GM23338 (cell line): ENCODE data around the gene GABRQ. TPM values are rescaled to one million over a fixed set of nuclear protein-coding genes. Genes with fewer than 3 reads are reported as not detected.

Source experiments
- ATAC-seq: fragments of 200-7000 bp; cut with Tn5 transposase; 3 replicates; pipeline ENCODE4 v1.9.1; 2020
- DNase-seq: peaks from one replicate; pipeline ENCODE4 v3.0.0-alpha.2; 2015; ENCODE audit warnings: low spot score
- H2AFZ ChIP-seq: fragments of 200-600 bp; sonication (generic); 2 replicates; pipeline ENCODE4 v1.8.0; 2016; ENCODE audit warnings: antibody characterized with exemption, mild to moderate bottlenecking, moderate library complexity
- H3F3A ChIP-seq: fragments of 200-600 bp; sonication (generic); replicated peaks from 2 replicates; pipeline ENCODE4 v1.8.0; 2017; ENCODE audit warnings: antibody characterized with exemption, mixed run types, low read depth
- H3K27ac ChIP-seq: fragments of 200-600 bp; sonication (generic); 2 replicates; pipeline ENCODE4 v1.6.1; 2016; ENCODE audit warnings: low read depth
- H3K27me3 ChIP-seq: fragments of 200-600 bp; sonication (generic); 2 replicates; pipeline ENCODE4 v1.8.0; 2016; ENCODE audit warnings: mild to moderate bottlenecking, mixed run types, moderate library complexity; ENCODE audit not compliant: insufficient read depth
- H3K36me3 ChIP-seq: fragments of 200-600 bp; sonication (generic); 2 replicates; pipeline ENCODE4 v1.8.0; 2016; ENCODE audit warnings: mild to moderate bottlenecking; ENCODE audit not compliant: insufficient read depth
- H3K4me1 ChIP-seq: fragments of 200-600 bp; sonication (generic); 2 replicates; pipeline ENCODE4 v1.8.0; 2016; ENCODE audit warnings: mild to moderate bottlenecking, moderate library complexity; ENCODE audit not compliant: insufficient read depth
- H3K4me2 ChIP-seq: fragments of 200-600 bp; sonication (generic); 2 replicates; pipeline ENCODE4 v1.7.1; 2017; ENCODE audit warnings: mixed run types
- H3K4me3 ChIP-seq: fragments of 200-600 bp; sonication (generic); 2 replicates; pipeline ENCODE4 v1.6.1; 2016; ENCODE audit warnings: mixed run types
- H3K79me2 ChIP-seq: fragments of 200-600 bp; sonication (generic); replicated peaks from 2 replicates; pipeline ENCODE4 v1.8.0; 2017; ENCODE audit warnings: mild to moderate bottlenecking; ENCODE audit not compliant: insufficient read depth
- H3K9me2 ChIP-seq: fragments of 200-600 bp; sonication (generic); 2 replicates; pipeline ENCODE4 v1.8.0; 2017; ENCODE audit not compliant: insufficient read depth
- H4K20me1 ChIP-seq: fragments of 200-600 bp; sonication (generic); replicated peaks from 2 replicates; pipeline ENCODE4 v1.8.0; 2017; ENCODE audit warnings: mild to moderate bottlenecking; ENCODE audit not compliant: insufficient read depth
- H3K27ac Mint-ChIP-seq: 2 replicates; pipeline ENCODE4 v1.8.0; 2020; ENCODE audit warnings: inconsistent platforms, mild to moderate bottlenecking, moderate library complexity, mixed read lengths
- H3K27me3 Mint-ChIP-seq: 3 replicates; pipeline ENCODE4 v1.8.0; 2022; ENCODE audit warnings: low read depth, mild to moderate bottlenecking, moderate library complexity, mixed read lengths, inconsistent platforms; ENCODE audit not compliant: insufficient read depth, poor library complexity
- H3K36me3 Mint-ChIP-seq: 3 replicates; pipeline ENCODE4 v1.8.0; 2021; ENCODE audit warnings: low read depth, mild to moderate bottlenecking, inconsistent platforms, moderate library complexity, mixed read lengths
- H3K4me1 Mint-ChIP-seq: 3 replicates; pipeline ENCODE4 v1.8.0; 2020; ENCODE audit warnings: mild to moderate bottlenecking, inconsistent platforms, mixed read lengths
- H3K4me3 Mint-ChIP-seq: 3 replicates; pipeline ENCODE4 v1.8.0; 2021; ENCODE audit warnings: moderate library complexity, mild to moderate bottlenecking, inconsistent platforms, mixed read lengths
- H3K9me3 Mint-ChIP-seq: 3 replicates; pipeline ENCODE4 v1.8.0; 2020; ENCODE audit warnings: moderate library complexity, mild to moderate bottlenecking, inconsistent platforms, mixed read lengths
- CREB1 ChIP-seq: fragments of 250-450 bp; sonication (Bioruptor Pico); IDR thresholded peaks from 2 replicates; pipeline ENCODE4 v1.5.0; 2020; ENCODE audit warnings: low read depth, mild to moderate bottlenecking, moderate library complexity
- NANOG ChIP-seq: IDR thresholded peaks from 2 replicates; pipeline ENCODE4 v1.6.1; 2016; ENCODE audit warnings: antibody characterized with exemption, borderline replicate concordance
- polyA plus RNA-seq: library from polyadenylated mRNA; unstranded; fragments of >200 nt; fragmentation: Nextera tagmentation; extraction: Ambion mirVana; gene quantifications from 2 replicates; pipeline ENCODE4 v1.2.1, GENCODE V29; 2016
- total RNA-seq: library from RNA; depleted of rRNA; stranded (reverse); fragments of >200 nt; shearing (Covaris generic); gene quantifications from 2 replicates; pipeline ENCODE4 v1.2.3, GENCODE V29; 2014
- TF ChIP-seq, protein P1 (sequence below): fragments of 250-450 bp; sonication (Bioruptor Pico); IDR thresholded peaks from 2 replicates; pipeline ENCODE4 v1.5.0; 2020; ENCODE audit warnings: mild to moderate bottlenecking, moderate library complexity

Gene GABRQ
- total and polyA plus RNA-seq, 2 experiments from 2014 or later, result 2.2 to 7.8 TPM

DNA sequence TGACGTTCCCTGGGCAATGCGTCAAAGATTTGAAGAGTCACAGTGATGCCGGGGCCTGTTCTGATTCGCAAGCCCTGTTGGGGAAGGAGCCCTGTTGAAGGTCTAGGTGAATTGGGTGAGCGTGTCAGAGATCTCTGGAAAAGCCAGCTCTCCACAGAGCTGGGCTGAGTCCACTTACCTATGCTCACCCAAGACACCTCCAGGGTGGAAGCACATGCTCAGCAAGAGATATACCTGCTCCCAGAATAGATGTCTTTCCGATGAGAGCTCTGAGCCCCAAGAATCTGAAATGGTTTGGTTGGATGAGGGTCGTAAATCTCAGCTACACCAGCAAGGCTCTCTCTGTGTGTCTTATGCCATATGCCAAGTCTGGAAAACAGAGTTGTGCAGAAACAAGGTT lies 1.7 kb downstream of the GABRQ start (continued):
- no peak for TF ChIP-seq NANOG

DNA sequence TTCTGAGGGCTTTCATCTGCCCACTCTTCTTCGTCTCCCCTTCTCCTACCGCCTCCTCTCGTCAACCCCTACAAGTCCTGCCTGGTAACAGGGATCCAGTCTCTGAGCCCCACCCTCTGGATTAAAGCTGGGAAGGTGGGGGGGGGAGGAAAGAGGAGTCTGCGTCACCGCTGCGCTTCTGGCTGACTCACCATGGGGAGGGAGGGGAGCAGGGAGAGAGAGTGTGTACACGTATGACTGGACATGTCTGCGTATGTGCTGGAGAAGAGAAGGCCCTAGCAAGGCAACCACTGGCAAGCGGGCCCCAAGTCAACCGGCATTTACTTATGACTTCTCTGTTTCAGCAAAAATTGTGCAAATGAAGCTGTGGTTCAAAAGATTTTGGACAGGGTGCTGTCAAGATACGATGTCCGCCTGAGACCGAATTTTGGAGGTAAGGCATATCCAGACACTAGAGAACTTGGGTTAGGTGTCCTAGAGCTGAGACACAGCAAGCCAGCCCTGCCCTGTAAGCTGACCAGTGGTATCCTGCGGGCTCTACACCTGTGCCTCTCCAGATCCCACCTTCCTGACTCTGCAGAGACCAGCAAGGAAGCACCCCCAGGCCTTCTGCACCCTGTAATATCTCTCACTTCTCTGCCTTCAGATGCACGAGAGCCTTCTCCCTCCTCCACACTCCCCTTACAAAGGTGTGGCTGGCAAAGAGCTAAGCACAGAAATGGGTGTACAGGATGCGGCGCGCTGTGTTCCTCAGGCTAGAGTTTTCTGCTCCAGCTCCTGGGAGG lies 2.5 kb downstream of the GABRQ start:
- DNase-seq (peak; percentile 10), ATAC-seq (no peak)
- Histone ChIP-seq H3F3A (no peaks in the 10 kb centered on the region), H3K27me3 (peaks cover 20% of the 10 kb centered on the region), H3K4me2 (peak overlapping the region; percentile 81), H2AFZ (no peak overlapping the region), H3K9me2 (no peaks in the 10 kb centered on the region), H3K4me3 (peak overlapping the region; percentile 22; the same call in 1 of the 2 replicates), H3K27ac (no peak overlapping the region), H4K20me1 (no peaks in the 10 kb centered on the region), H3K79me2 (no peaks in the 10 kb centered on the region), H3K36me3 (no peaks in the 10 kb centered on the region; the same call in 1 of the 2 replicates), H3K4me1 (peaks cover 32% of the 10 kb centered on the region)
- 0 out of 2 replicates have a peak, but pooled peaks have one; percentile 25 for TF ChIP-seq CREB1 (CRISPR knock-in tag)
- TF ChIP-seq, protein P1, sequence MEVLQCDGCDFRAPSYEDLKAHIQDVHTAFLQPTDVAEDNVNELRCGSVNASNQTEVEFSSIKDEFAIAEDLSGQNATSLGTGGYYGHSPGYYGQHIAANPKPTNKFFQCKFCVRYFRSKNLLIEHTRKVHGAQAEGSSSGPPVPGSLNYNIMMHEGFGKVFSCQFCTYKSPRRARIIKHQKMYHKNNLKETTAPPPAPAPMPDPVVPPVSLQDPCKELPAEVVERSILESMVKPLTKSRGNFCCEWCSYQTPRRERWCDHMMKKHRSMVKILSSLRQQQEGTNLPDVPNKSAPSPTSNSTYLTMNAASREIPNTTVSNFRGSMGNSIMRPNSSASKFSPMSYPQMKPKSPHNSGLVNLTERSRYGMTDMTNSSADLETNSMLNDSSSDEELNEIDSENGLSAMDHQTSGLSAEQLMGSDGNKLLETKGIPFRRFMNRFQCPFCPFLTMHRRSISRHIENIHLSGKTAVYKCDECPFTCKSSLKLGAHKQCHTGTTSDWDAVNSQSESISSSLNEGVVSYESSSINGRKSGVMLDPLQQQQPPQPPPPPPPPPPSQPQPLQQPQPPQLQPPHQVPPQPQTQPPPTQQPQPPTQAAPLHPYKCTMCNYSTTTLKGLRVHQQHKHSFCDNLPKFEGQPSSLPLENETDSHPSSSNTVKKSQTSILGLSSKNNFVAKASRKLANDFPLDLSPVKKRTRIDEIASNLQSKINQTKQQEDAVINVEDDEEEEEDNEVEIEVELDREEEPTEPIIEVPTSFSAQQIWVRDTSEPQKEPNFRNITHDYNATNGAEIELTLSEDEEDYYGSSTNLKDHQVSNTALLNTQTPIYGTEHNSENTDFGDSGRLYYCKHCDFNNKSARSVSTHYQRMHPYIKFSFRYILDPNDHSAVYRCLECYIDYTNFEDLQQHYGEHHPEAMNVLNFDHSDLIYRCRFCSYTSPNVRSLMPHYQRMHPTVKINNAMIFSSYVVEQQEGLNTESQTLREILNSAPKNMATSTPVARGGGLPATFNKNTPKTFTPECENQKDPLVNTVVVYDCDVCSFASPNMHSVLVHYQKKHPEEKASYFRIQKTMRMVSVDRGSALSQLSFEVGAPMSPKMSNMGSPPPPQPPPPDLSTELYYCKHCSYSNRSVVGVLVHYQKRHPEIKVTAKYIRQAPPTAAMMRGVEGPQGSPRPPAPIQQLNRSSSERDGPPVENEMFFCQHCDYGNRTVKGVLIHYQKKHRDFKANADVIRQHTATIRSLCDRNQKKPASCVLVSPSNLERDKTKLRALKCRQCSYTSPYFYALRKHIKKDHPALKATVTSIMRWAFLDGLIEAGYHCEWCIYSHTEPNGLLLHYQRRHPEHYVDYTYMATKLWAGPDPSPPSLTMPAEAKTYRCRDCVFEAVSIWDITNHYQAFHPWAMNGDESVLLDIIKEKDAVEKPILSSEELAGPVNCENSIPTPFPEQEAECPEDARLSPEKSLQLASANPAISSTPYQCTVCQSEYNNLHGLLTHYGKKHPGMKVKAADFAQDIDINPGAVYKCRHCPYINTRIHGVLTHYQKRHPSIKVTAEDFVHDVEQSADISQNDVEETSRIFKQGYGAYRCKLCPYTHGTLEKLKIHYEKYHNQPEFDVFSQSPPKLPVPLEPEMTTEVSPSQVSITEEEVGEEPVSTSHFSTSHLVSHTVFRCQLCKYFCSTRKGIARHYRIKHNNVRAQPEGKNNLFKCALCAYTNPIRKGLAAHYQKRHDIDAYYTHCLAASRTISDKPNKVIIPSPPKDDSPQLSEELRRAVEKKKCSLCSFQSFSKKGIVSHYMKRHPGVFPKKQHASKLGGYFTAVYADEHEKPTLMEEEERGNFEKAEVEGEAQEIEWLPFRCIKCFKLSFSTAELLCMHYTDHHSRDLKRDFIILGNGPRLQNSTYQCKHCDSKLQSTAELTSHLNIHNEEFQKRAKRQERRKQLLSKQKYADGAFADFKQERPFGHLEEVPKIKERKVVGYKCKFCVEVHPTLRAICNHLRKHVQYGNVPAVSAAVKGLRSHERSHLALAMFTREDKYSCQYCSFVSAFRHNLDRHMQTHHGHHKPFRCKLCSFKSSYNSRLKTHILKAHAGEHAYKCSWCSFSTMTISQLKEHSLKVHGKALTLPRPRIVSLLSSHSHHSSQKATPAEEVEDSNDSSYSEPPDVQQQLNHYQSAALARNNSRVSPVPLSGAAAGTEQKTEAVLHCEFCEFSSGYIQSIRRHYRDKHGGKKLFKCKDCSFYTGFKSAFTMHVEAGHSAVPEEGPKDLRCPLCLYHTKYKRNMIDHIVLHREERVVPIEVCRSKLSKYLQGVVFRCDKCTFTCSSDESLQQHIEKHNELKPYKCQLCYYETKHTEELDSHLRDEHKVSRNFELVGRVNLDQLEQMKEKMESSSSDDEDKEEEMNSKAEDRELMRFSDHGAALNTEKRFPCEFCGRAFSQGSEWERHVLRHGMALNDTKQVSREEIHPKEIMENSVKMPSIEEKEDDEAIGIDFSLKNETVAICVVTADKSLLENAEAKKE (CRISPR knock-in tag), result no peak
- Mint-ChIP-seq H3K9me3 (no peaks in the 10 kb centered on the region; the same call in 2 of the 3 replicates), H3K27me3 (peaks cover 12% of the 10 kb centered on the region), H3K27ac (no peak overlapping the region), H3K4me3 (no peak overlapping the region; the same call in 2 of the 3 replicates), H3K4me1 (peaks cover 40% of the 10 kb centered on the region), H3K36me3 (peaks cover 5% of the 10 kb centered on the region; the same call in 1 of the 3 replicates)
